WTC11 (cell line): Measurements from ENCODE around the gene HTT-AS. TPM values are rescaled to one million over a fixed set of nuclear protein-coding genes. Genes with fewer than 3 reads are reported as not detected.

ENCODE experiments used
- ATAC-seq: fragments of 200-7000 bp; cut with Tn5 transposase; 2 replicates; pipeline ENCODE4 v1.10.0; 2021; ENCODE audit warnings: mild to moderate bottlenecking, moderate library complexity
- CTCF ChIA-PET: fragments of 300-600 bp; sonication (Branson Sonifier 250); formaldehyde crosslinking; loops from one replicate; lab custom pipeline; 2021; ENCODE audit warnings: antibody characterized with exemption; lab: Charles Lee
- POLR2A ChIA-PET: fragments of 350-600 bp; sonication (Branson Sonifier 250); formaldehyde crosslinking; loops from one replicate; lab custom pipeline; 2021; ENCODE audit warnings: antibody characterized with exemption; lab: Charles Lee
- DNase-seq: peaks from one replicate; pipeline ENCODE4 v3.0.0; 2021; ENCODE audit warnings: low spot score
- H3K27ac Mint-ChIP-seq: 2 replicates; pipeline ENCODE4 v1.8.0; 2021; ENCODE audit warnings: mixed read lengths
- H3K27me3 Mint-ChIP-seq: 2 replicates; pipeline ENCODE4 v1.8.0; 2021; ENCODE audit warnings: low read depth, mild to moderate bottlenecking, moderate library complexity, mixed read lengths
- H3K36me3 Mint-ChIP-seq: 2 replicates; pipeline ENCODE4 v1.8.0; 2021; ENCODE audit warnings: mixed read lengths
- H3K4me1 Mint-ChIP-seq: 2 replicates; pipeline ENCODE4 v1.8.0; 2022; ENCODE audit warnings: mixed read lengths
- H3K4me3 Mint-ChIP-seq: 2 replicates; pipeline ENCODE4 v1.8.0; 2021; ENCODE audit warnings: mild to moderate bottlenecking, moderate library complexity, mixed read lengths
- H3K9me3 Mint-ChIP-seq: 2 replicates; pipeline ENCODE4 v1.8.0; 2021; ENCODE audit warnings: mixed read lengths
- CREM ChIP-seq: sonication (generic); formaldehyde crosslinking; IDR thresholded peaks from 2 replicates; pipeline ENCODE4 v1.8.1; 2022; ENCODE audit warnings: mild to moderate bottlenecking, missing genetic modification reagents, moderate library complexity
- E2F4 ChIP-seq: sonication (generic); formaldehyde crosslinking; IDR thresholded peaks from 2 replicates; pipeline ENCODE4 v1.8.1; 2022; ENCODE audit warnings: low read depth, mild to moderate bottlenecking, moderate library complexity, missing genetic modification reagents, borderline replicate concordance
- ELF4 ChIP-seq: sonication (generic); formaldehyde crosslinking; IDR thresholded peaks from 2 replicates; pipeline ENCODE4 v1.8.1; 2022; ENCODE audit warnings: low read depth, mild to moderate bottlenecking, moderate library complexity, missing genetic modification reagents
- FOXP1 ChIP-seq: sonication (generic); formaldehyde crosslinking; IDR thresholded peaks from 2 replicates; pipeline ENCODE4 v1.8.0; 2022; ENCODE audit warnings: missing genetic modification reagents, mild to moderate bottlenecking, moderate library complexity, borderline replicate concordance
- GTF2I ChIP-seq: fragments of 250-450 bp; sonication (Bioruptor Pico); conservative IDR thresholded peaks from 2 replicates; pipeline ENCODE4 v1.4.0; 2021; ENCODE audit warnings: mild to moderate bottlenecking
- HMGXB4 ChIP-seq: sonication (generic); formaldehyde crosslinking; IDR thresholded peaks from 2 replicates; pipeline ENCODE4 v1.8.1; 2023; ENCODE audit warnings: mild to moderate bottlenecking, moderate library complexity, missing genetic modification reagents
- JAZF1 ChIP-seq: fragments of 250-450 bp; sonication (Bioruptor Pico); IDR thresholded peaks from 2 replicates; pipeline ENCODE4 v1.9.0; 2021; ENCODE audit warnings: moderate library complexity, mild to moderate bottlenecking, inconsistent platforms
- JUN ChIP-seq: sonication (generic); formaldehyde crosslinking; IDR thresholded peaks from 2 replicates; pipeline ENCODE4 v1.8.0; 2023; ENCODE audit warnings: mild to moderate bottlenecking, missing genetic modification reagents
- MYBL2 ChIP-seq: sonication (generic); formaldehyde crosslinking; IDR thresholded peaks from 2 replicates; pipeline ENCODE4 v1.8.1; 2023; ENCODE audit warnings: mild to moderate bottlenecking, moderate library complexity, missing genetic modification reagents
- NFE2L1 ChIP-seq: sonication (generic); formaldehyde crosslinking; IDR thresholded peaks from 2 replicates; pipeline ENCODE4 v1.8.1; 2023; ENCODE audit warnings: missing genetic modification reagents
- NR2C2 ChIP-seq: sonication (generic); formaldehyde crosslinking; IDR thresholded peaks from 2 replicates; pipeline ENCODE4 v1.8.0; 2022; ENCODE audit warnings: mild to moderate bottlenecking, missing genetic modification reagents
- NR3C1 ChIP-seq: sonication (generic); formaldehyde crosslinking; conservative IDR thresholded peaks from 2 replicates; pipeline ENCODE4 v1.8.1; 2023; ENCODE audit warnings: low read depth, mild to moderate bottlenecking, missing genetic modification reagents
- ZNF263 ChIP-seq: sonication (generic); formaldehyde crosslinking; IDR thresholded peaks from 2 replicates; pipeline ENCODE4 v1.8.1; 2022; ENCODE audit warnings: low read depth, mild to moderate bottlenecking, moderate library complexity, missing genetic modification reagents
- ZNF317 ChIP-seq: sonication (generic); formaldehyde crosslinking; IDR thresholded peaks from 2 replicates; pipeline ENCODE4 v1.8.1; 2023; ENCODE audit warnings: low read depth, mild to moderate bottlenecking, moderate library complexity, missing genetic modification reagents, borderline replicate concordance
- ZNF423 ChIP-seq: fragments of 250-450 bp; sonication (Bioruptor Pico); IDR thresholded peaks from 2 replicates; pipeline ENCODE4 v2.1.2; 2022; ENCODE audit warnings: mild to moderate bottlenecking, moderate library complexity
- total RNA-seq: library from RNA; stranded (reverse); gene quantifications from 3 replicates; pipeline ENCODE4 v1.2.3, GENCODE V29; 2021
- TF ChIP-seq, protein P1 (sequence below): sonication (generic); formaldehyde crosslinking; IDR thresholded peaks from 2 replicates; pipeline ENCODE4 v1.8.0; 2022; ENCODE audit warnings: mild to moderate bottlenecking, missing genetic modification reagents
- TF ChIP-seq, protein P2 (sequence below): fragments of 250-450 bp; sonication (Bioruptor Pico); IDR thresholded peaks from 2 replicates; pipeline ENCODE4 v2.1.2; 2022; ENCODE audit warnings: mild to moderate bottlenecking, moderate library complexity
- TF ChIP-seq, protein P3 (sequence below): fragments of 250-450 bp; sonication (Bioruptor Pico); IDR thresholded peaks from 2 replicates; pipeline ENCODE4 v1.9.0; 2021; ENCODE audit warnings: mild to moderate bottlenecking
- TF ChIP-seq, protein P4 (sequence below): fragments of 200-600 bp; IDR thresholded peaks from 2 replicates; pipeline ENCODE4 v1.8.0; 2022; ENCODE audit warnings: antibody characterized with exemption

The HTT-AS gene
- total RNA-seq, 1 experiment from 2014 or later: not detected

DNA sequence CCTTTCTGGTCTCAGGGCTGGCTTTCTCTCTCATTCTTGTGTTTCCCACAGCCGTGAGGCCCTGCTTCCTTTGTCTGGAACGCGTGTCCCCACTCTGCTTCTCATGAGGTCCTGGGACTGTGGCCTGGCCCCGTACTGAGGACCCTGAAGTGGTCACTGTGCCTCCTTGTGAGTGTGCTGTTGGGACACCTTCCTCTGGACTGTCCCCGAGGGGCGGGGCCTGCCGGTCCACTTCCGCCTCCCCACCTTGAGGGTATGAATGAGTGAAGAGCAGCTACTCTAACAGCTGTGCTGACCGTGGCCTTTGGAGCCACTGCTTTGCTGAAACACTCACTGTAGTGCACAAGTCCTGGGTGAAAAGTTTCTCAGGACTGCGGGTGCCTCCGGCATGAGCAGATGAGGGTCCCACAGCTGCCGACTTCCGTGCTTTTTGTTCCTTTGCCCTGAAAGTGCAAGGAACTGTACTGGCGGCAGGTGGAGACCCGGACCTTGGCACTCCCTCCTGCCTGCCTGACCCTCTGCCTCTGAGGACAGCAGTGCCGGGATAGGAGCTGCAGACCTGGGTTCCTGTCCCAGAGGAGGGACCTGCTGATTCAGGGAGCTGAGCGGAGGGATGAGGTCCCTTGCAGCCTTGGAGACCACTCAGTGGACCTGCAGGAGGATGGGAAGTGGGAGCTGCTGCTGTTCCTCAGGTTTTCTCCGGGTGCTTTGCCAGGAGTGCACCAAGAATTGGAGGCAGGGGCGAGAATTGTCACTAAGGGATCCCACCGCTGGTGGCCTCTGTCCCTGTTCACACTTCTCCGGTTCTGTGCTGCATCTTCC, 38.0 kb downstream of the HTT-AS start (continued):
- TF ChIP-seq ZNF317 (CRISPR knock-in tag): no peak
- no peak for TF ChIP-seq CREM (CRISPR knock-in tag)

GRCh38 chr4:3035674-3036073, 38.7 kb downstream of the HTT-AS start:
- Mint-ChIP-seq H3K4me1 (0 out of 2 replicates have a peak, but pooled peaks cover 4% of the 10 kb centered on the region), H3K27me3 (no peaks in the 10 kb centered on the region; the same call in 1 of the 2 replicates), H3K27ac (no peak overlapping the region), H3K9me3 (no peaks in the 10 kb centered on the region), H3K4me3 (no peak overlapping the region), H3K36me3 (no peaks in the 10 kb centered on the region)
- TF ChIP-seq CREM (CRISPR knock-in tag): no peak
- DNase-seq (no peak), ATAC-seq (no peak)
- ChIA-PET CTCF (interaction anchor here (1.0 to 2.4 kb wide), 2 partner anchors 26 to 283 kb away, joined by 3 to 5 read pairs; no protein-coding TSS in a partner anchor), POLR2A (no interaction called here)

DNA sequence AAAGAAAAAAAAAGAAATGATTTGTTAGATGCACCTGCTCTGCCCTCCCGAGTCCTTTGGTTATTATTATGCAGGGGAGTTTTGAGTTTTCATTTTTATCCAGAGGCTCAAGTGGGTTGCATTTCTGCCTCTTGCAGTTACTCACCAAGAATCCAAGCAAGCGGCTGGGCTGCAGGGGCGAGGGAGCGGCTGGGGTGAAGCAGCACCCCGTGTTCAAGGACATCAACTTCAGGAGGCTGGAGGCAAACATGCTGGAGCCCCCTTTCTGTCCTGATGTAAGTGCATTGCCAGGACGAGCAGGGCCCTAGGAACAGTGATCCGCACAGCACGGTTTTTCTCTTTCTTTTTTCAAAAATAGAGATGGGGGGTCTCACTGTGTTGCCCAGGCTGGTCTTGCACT, 39.1 kb downstream of the HTT-AS start:
- Mint-ChIP-seq H3K27me3 (no peaks in the 10 kb centered on the region), H3K4me1 (0 out of 2 replicates have a peak, but pooled peaks cover 4% of the 10 kb centered on the region), H3K36me3 (no peaks in the 10 kb centered on the region), H3K4me3 (no peak overlapping the region), H3K27ac (no peak overlapping the region), H3K9me3 (no peaks in the 10 kb centered on the region)
- POLR2A ChIA-PET: no interaction called here
- CTCF ChIA-PET: interaction anchor here (1.6 to 2.4 kb wide), 2 partner anchors 57 to 283 kb away, joined by 5 read pairs; no protein-coding TSS in a partner anchor
- no peak for ATAC-seq
- TF ChIP-seq ELF4 (CRISPR knock-in tag) (no peak), NR3C1 (CRISPR knock-in tag) (no peak), JUN (CRISPR knock-in tag) (no peak), JAZF1 (CRISPR knock-in tag) (no peak), ZNF263 (CRISPR knock-in tag) (no peak), MYBL2 (CRISPR knock-in tag) (no peak), NR2C2 (CRISPR knock-in tag) (no peak)
- TF ChIP-seq, protein P1, sequence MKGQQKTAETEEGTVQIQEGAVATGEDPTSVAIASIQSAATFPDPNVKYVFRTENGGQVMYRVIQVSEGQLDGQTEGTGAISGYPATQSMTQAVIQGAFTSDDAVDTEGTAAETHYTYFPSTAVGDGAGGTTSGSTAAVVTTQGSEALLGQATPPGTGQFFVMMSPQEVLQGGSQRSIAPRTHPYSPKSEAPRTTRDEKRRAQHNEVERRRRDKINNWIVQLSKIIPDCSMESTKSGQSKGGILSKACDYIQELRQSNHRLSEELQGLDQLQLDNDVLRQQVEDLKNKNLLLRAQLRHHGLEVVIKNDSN (CRISPR knock-in tag): no peak
- TF ChIP-seq, protein P2, sequence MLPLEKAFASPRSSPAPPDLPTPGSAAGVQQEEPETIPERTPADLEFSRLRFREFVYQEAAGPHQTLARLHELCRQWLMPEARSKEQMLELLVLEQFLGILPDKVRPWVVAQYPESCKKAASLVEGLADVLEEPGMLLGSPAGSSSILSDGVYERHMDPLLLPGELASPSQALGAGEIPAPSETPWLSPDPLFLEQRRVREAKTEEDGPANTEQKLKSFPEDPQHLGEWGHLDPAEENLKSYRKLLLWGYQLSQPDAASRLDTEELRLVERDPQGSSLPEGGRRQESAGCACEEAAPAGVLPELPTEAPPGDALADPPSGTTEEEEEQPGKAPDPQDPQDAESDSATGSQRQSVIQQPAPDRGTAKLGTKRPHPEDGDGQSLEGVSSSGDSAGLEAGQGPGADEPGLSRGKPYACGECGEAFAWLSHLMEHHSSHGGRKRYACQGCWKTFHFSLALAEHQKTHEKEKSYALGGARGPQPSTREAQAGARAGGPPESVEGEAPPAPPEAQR (CRISPR knock-in tag): no peak
- no peak for DNase-seq

DNA sequence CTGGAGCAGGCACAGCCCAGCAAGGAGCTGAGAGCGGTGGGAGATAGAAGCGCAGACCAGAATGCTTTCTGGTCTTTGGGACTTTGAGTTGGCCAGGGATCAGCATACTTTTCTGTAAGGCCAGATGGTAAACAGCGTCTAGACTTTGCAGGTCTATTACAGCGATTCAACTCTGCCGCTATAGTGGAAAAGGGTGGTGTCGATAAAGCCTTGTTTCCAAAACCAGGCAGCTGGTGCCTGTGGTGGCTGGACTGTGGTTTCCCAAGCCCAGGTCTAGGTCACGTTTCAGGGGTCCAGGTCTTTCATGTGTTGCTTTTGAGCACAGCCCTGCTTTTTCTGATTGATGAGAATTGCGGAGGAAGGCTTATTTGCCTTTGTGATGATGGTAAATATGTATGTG, 40.1 kb downstream of the HTT-AS start:
- Mint-ChIP-seq H3K9me3 (no peaks in the 10 kb centered on the region), H3K27me3 (no peaks in the 10 kb centered on the region), H3K4me3 (no peak overlapping the region), H3K36me3 (no peaks in the 10 kb centered on the region), H3K27ac (no peak overlapping the region), H3K4me1 (0 out of 2 replicates have a peak, but pooled peaks cover 4% of the 10 kb centered on the region)
- no peak for ATAC-seq
- no peak for DNase-seq
- ChIA-PET POLR2A (no interaction called here), CTCF (interaction anchor here (0.8 to 2.4 kb wide), 4 partner anchors 13 to 284 kb away, joined by 3 to 5 read pairs (median 4); no protein-coding TSS in a partner anchor)
- no peak for TF ChIP-seq FOXP1 (CRISPR knock-in tag)
- no peak for TF ChIP-seq HMGXB4 (CRISPR knock-in tag)
- no peak for TF ChIP-seq JUN (CRISPR knock-in tag)
- TF ChIP-seq ZNF423 (CRISPR knock-in tag): no peak
- TF ChIP-seq E2F4: no peak
- no peak for TF ChIP-seq GTF2I (CRISPR knock-in tag)
- TF ChIP-seq, protein P3, sequence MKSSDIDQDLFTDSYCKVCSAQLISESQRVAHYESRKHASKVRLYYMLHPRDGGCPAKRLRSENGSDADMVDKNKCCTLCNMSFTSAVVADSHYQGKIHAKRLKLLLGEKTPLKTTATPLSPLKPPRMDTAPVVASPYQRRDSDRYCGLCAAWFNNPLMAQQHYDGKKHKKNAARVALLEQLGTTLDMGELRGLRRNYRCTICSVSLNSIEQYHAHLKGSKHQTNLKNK (CRISPR knock-in tag): no peak
- TF ChIP-seq, protein P4, sequence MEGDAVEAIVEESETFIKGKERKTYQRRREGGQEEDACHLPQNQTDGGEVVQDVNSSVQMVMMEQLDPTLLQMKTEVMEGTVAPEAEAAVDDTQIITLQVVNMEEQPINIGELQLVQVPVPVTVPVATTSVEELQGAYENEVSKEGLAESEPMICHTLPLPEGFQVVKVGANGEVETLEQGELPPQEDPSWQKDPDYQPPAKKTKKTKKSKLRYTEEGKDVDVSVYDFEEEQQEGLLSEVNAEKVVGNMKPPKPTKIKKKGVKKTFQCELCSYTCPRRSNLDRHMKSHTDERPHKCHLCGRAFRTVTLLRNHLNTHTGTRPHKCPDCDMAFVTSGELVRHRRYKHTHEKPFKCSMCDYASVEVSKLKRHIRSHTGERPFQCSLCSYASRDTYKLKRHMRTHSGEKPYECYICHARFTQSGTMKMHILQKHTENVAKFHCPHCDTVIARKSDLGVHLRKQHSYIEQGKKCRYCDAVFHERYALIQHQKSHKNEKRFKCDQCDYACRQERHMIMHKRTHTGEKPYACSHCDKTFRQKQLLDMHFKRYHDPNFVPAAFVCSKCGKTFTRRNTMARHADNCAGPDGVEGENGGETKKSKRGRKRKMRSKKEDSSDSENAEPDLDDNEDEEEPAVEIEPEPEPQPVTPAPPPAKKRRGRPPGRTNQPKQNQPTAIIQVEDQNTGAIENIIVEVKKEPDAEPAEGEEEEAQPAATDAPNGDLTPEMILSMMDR: no peak
- TF ChIP-seq NFE2L1 (CRISPR knock-in tag): no peak
